Brain microvascular endothelial cell (primary cell): ENCODE measurements around the gene KLRD1.
"Not testable (repeated sequence)": the region's sequence is repeated elsewhere in the genome, so short reads cannot be mapped to it uniquely, and the experiment has no call there.

Experiments
- DNase-seq: peaks from one replicate; pipeline ENCODE4 v3.0.0-alpha.2; 2020
- H3K27ac ChIP-seq: fragments of 250-450 bp; sonication (Bioruptor Pico); 2 replicates; pipeline ENCODE4 v1.5.1; 2020; ENCODE audit warnings: mild to moderate bottlenecking, moderate library complexity
- H3K27me3 ChIP-seq: fragments of 250-450 bp; sonication (Bioruptor Pico); replicated peaks from 2 replicates; pipeline ENCODE4 v1.5.1; 2020; ENCODE audit warnings: mild to moderate bottlenecking
- H3K36me3 ChIP-seq: fragments of 250-450 bp; sonication (Bioruptor Pico); replicated peaks from 2 replicates; pipeline ENCODE4 v1.5.1; 2020; ENCODE audit warnings: mild to moderate bottlenecking
- H3K4me3 ChIP-seq: 2 replicates; pipeline ENCODE4 v1.5.1; 2011; ENCODE audit warnings: low read depth, mild to moderate bottlenecking, control low read depth, low read length, moderate library complexity
- CTCF ChIP-seq: IDR thresholded peaks from 2 replicates; pipeline ENCODE4 v1.5.1; 2011; ENCODE audit warnings: low read depth, mild to moderate bottlenecking, moderate library complexity, low read length, control low read depth, inconsistent platforms; ENCODE audit errors: missing control alignments
- in situ Hi-C: cut with HindIII; loops from 2 replicates; pipeline ENCODE4 v1.10.0; 2017; ENCODE audit warnings: low sequenced_read_pairs, low pct_ligation_motif_present

KLRD1 gene

GRCh38 chr12:10368206-10369171, 60.8 kb downstream of the KLRD1 start:
- Histone ChIP-seq H3K27ac (no peak overlapping the region), H3K36me3 (no peaks in the 10 kb centered on the region), H3K27me3 (no peaks in the 10 kb centered on the region), H3K4me3 (no peak overlapping the region)
- no peak for TF ChIP-seq CTCF
- in situ Hi-C loops = no loop called here
- DNase-seq = no peak

- in situ Hi-C loops = no loop called here
- no peak for DNase-seq
- Histone ChIP-seq H3K27ac (no peak overlapping the region), H3K36me3 (no peaks in the 10 kb centered on the region), H3K4me3 (no peak overlapping the region), H3K27me3 (no peaks in the 10 kb centered on the region)
- TF ChIP-seq CTCF = no peak
Observed at GRCh38 chr12:10369557-10370415, 62.1 kb downstream of the KLRD1 start.

GRCh38 chr12:10371893-10372535, 64.3 kb downstream of the KLRD1 start:
- H3K27ac ChIP-seq, H3K36me3 ChIP-seq: not testable (repeated sequence)

GRCh38 chr12:10372559-10372958, 64.9 kb downstream of the KLRD1 start:
- no peak for DNase-seq
- no peak overlapping the region for H3K4me3 ChIP-seq
- in situ Hi-C loops = no loop called here
- H3K27ac ChIP-seq = no peak overlapping the region
- TF ChIP-seq CTCF = no peak
- no peaks in the 10 kb centered on the region for H3K36me3 ChIP-seq
- no peaks in the 10 kb centered on the region for H3K27me3 ChIP-seq

More at GRCh38 chr12:10371893-10372535, 64.3 kb downstream of the KLRD1 start:
- H3K27me3 ChIP-seq, DNase-seq, H3K4me3 ChIP-seq, in situ Hi-C loops: not testable (repeated sequence)

GRCh38 chr12:10374624-10375018, 67.0 kb downstream of the KLRD1 start:
- H3K27ac ChIP-seq = no peak overlapping the region
- no peak for TF ChIP-seq CTCF
- H3K27me3 ChIP-seq = no peaks in the 10 kb centered on the region
- in situ Hi-C loops = no loop called here
- no peak overlapping the region for H3K4me3 ChIP-seq
- no peaks in the 10 kb centered on the region for H3K36me3 ChIP-seq
- no peak for DNase-seq

- H3K36me3 ChIP-seq, H3K4me3 ChIP-seq, H3K27ac ChIP-seq, in situ Hi-C loops, H3K27me3 ChIP-seq, DNase-seq: not testable (repeated sequence)
Observed at GRCh38 chr12:10378737-10379136, 71.1 kb downstream of the KLRD1 start.
